ENCODE results near the gene ZBTB7B.

ZBTB7B gene

DNA sequence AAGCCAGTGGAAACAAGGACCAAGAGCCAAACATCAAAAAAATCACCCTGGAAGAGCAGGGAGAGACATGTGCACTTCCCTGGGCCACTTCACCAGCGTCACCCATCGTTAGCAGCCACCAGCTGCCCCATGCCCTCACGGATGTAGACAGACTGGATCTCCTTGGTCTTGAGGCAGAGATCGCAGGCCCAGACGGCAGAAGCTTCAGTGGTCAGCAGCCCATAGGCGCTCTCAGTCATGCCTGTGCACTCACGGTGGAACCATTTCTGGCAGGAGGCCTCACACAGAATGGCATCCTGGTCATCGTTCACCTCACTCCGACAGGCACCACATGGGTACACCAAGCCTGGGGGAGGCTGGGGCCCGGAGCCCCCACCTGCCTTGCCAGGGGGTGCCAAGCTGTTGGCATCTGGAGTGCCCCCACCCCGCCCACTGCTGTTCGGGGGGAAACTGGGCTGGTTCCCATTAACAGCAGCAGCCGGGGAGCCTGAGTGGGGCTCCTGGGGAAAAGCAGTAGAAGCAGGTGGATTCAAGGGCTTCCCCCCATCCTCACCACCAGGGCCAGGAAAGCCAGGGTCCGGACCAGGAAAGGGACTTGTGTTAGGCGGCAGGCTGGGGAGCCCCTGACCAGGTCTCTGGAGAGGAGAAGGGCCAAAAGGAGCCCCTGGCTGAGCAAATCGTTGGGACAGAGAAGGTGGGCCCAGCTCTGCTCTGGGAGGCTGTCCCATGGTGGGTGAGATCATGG lies 43.7 kb upstream of the ZBTB7B start:
- Histone ChIP-seq H3K9ac (no peak overlapping the region), H3K4me1 (peaks cover 73% of the 10 kb centered on the region), H3K27ac (peak overlapping the region; percentile 32; the same call in 1 of the 2 replicates), H4K20me1 (peaks cover 21% of the 10 kb centered on the region), H3K4me2 (peak overlapping the region; percentile 3; the same call in 1 of the 2 replicates), H3K27me3 (no peaks in the 10 kb centered on the region), H3K9me3 (no peaks in the 10 kb centered on the region), H3K36me3 (peaks cover 35% of the 10 kb centered on the region), H3K4me3 (no peak overlapping the region)
- no peak for TF ChIP-seq Cebpa-rat (IDR thresholded peaks at IDR 0.05)

DNA sequence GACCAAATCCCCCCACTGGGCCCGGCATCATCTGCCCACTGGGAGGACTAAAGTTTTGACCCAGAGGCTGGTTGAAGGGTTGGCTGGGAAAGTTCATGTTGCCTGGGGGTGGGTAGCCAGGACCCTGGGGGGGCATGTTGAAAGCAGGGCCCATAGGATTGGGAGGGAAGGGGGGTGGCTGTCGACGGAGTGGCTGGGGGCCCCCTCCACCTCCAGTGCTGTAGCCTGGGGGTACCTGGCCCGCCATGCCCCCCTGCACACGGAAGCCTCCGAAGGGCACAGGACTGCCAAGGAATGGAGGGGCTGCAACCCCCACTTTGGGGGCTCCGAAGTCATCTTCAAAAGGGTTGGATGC lies 43.2 kb upstream of the ZBTB7B start:
- peaks cover 73% of the 10 kb centered on the region for H3K4me1 ChIP-seq
- no peak for TF ChIP-seq Cebpa-rat (IDR thresholded peaks at IDR 0.05)

DNA sequence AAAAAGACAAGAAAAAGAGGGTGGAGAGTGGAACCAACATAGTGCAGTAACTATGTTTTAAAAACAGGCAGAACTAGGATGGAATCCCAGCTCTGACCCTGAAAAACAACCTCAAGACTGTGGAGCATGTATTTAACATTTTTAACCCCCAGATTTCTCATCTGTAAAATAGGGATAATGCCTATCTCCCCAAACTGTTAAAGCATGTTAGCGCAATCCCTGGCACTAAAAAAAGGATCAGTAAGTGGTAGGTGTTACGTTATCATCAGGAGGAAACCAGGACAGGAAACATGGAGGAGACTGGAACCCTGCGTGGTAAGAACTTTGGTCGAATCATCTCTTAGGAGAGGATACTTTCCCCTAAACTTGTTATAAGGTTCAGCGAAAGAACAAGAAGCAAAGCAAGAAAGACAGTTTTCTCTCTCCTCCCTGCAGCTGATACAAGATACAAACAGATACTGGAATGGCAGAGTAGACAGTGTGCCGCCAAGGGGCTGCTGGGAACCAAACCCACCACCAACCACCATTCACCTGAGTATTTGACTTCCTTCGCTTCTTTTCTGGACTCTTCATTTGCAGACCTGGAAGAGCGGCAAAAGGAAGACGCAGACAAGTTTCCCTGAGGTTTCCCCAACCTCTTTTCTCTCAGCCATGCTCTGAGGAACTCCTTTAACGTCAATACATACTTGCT lies 42.0 kb upstream of the ZBTB7B start:
- peak overlapping the region; percentile 92 for H3K4me2 ChIP-seq
- peak overlapping the region; percentile 98 for H3K27ac ChIP-seq
- H3K27me3 ChIP-seq: no peaks in the 10 kb centered on the region
- peak overlapping the region; percentile 97 for H3K9ac ChIP-seq
- peaks cover 9% of the 10 kb centered on the region; the same call in 1 of the 2 replicates for H4K20me1 ChIP-seq
- H3K9me3 ChIP-seq: no peaks in the 10 kb centered on the region
- peaks cover 53% of the 10 kb centered on the region for H3K36me3 ChIP-seq
- H3K4me1 ChIP-seq: peaks cover 69% of the 10 kb centered on the region
- TF ChIP-seq Cebpa-rat (IDR thresholded peaks at IDR 0.05): no peak
- peak overlapping the region; percentile 86 for H3K4me3 ChIP-seq

More for the DNA sequence above, 43.2 kb upstream of the ZBTB7B start:
- Histone ChIP-seq H3K36me3 (peaks cover 41% of the 10 kb centered on the region), H3K4me2 (peak overlapping the region; percentile 39), H3K9me3 (no peaks in the 10 kb centered on the region), H3K4me3 (no peak overlapping the region), H3K27me3 (no peaks in the 10 kb centered on the region), H3K9ac (no peak overlapping the region), H3K27ac (0 out of 2 replicates have a peak overlapping the region, but pooled peaks have one; percentile 32), H4K20me1 (peaks cover 16% of the 10 kb centered on the region; the same call in 1 of the 2 replicates)

DNA sequence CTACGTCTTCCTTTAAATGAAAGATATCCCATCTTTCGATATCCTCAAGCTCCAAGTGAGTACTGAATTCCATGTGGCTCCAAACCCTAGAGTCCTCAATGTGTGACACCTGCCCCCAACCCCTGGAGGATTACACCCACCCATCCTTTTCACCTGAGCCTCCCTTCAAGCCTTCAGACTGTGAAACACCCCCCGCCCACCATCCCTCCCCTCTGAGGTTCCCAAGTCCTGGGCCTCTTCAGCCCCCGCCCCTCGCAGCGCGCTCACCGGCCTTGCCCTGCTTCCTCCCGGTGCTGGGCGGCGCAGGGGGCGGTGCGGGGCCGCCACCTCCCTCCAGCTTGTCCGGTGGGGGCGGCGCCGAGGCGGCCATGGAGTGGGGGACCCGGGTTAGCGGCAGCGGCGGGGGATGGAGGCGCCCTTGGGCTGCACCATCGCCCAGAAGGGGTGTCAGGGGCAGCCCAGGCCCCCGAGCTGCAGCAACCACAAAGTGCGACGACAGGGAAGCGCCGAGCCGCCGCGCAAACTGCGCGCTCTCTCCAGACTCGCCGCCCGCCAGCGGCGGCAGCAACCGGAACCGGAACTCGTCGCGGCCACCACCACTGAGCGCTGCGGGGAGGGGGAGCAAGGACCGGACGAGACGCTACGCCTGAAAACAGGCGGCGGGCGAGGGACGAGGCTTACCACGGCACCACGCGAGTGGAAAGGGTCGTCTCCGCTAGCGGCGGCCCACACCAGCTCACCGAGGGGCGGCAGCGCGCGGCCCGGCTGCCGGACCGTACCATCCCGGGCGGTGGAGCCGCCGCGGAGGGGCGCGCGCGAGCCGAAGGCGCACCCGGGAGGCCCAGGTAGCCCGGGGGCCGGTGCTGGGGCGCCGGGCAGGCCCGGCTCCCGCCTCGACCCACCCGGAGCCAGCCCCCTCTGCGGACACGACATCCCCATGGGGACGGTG lies 41.1 kb upstream of the ZBTB7B start, which contains the start of gene PYGO2:
PYGO2 (minus strand) TSS at position 576 of the 949 bp plus-strand sequence; CDS start at position 370, 206 bp downstream.
- Histone ChIP-seq H3K27ac (peak within 1 kb of the TSS; percentile 98), H3K4me3 (peak within 1 kb of the TSS; percentile 86), H3K4me1 (peaks cover 65% of the 10 kb centered on the region), H3K27me3 (no peaks in the 10 kb centered on the region), H4K20me1 (peaks cover 9% of the 10 kb centered on the region; the same call in 1 of the 2 replicates), H3K36me3 (peaks cover 62% of the 10 kb centered on the region), H3K4me2 (peak within 1 kb of the TSS; percentile 92), H3K9me3 (no peaks in the 10 kb centered on the region), H3K9ac (peak within 1 kb of the TSS; percentile 97)
- TF ChIP-seq Cebpa-rat (IDR thresholded peaks at IDR 0.05): no peak

DNA sequence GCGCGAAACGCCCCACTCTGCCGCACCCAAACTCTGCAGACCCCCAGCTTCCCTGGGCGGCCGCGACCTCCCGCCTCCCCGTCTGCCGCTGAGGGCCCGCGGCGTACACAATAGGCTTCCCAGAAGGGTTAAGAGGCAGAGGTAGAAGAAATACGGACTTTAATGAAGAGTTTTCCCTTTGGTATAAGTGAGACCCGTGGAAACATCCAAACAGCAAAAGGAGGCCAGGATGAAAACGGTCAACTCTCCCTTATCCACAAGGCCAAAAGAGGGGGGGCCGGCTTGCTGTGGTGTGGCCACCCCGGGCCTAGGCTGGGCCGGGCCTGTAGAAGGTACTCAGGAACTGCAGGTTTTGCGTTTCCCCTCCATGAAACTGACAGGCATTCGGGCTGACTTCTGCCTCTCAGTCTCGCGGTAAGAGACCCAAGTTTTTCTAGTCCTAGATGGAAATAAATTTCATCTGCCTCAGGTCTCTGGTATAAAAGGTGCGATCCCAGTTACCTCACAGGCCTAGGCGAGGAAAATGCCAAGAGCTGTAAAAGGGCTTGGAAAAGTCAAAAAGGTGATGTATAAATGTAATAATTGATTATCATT lies 40.3 kb upstream of the ZBTB7B start:
- Histone ChIP-seq H4K20me1 (peaks cover 9% of the 10 kb centered on the region; the same call in 1 of the 2 replicates), H3K4me3 (peak overlapping the region; percentile 86), H3K27ac (peak overlapping the region; percentile 98), H3K4me1 (peaks cover 58% of the 10 kb centered on the region), H3K9ac (peak overlapping the region; percentile 97), H3K9me3 (no peaks in the 10 kb centered on the region), H3K4me2 (peak overlapping the region; percentile 92), H3K36me3 (peaks cover 69% of the 10 kb centered on the region), H3K27me3 (no peaks in the 10 kb centered on the region)
- no peak for TF ChIP-seq Cebpa-rat (IDR thresholded peaks at IDR 0.05)

DNA sequence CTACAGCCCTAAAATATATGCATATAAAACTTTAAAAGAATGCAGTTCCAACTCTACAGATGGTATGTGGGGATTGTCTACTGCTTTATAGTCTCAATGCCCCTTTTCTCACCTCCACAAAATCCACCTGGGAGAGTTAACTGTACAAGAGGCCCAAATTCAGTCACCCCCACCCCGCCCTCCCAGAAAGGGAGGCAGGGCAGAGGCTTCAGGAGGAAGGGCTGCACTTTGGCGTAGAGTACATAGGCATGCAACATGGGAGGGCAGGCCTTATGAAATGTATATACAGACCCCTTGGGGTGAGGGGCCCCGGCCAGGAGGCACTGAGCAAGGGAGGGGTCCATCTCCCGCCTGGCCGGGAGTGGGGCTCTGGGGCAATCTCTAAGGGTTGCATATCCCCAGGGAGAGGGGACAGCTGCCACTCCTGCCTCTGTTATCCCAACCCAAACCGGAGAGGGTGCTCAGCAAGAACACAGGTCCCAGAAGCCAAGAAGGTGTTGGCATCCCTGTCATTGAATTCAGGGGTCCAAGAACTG lies 39.7 kb upstream of the ZBTB7B start:
- Histone ChIP-seq H3K9me3 (no peaks in the 10 kb centered on the region), H3K4me1 (peaks cover 58% of the 10 kb centered on the region), H3K27ac (peak overlapping the region; percentile 98), H3K4me3 (peak overlapping the region; percentile 86), H3K9ac (peak overlapping the region; percentile 97), H3K4me2 (peak overlapping the region; percentile 92), H4K20me1 (peaks cover 9% of the 10 kb centered on the region; the same call in 1 of the 2 replicates), H3K36me3 (peaks cover 70% of the 10 kb centered on the region), H3K27me3 (no peaks in the 10 kb centered on the region)
- TF ChIP-seq Cebpa-rat (IDR thresholded peaks at IDR 0.05): no peak

DNA sequence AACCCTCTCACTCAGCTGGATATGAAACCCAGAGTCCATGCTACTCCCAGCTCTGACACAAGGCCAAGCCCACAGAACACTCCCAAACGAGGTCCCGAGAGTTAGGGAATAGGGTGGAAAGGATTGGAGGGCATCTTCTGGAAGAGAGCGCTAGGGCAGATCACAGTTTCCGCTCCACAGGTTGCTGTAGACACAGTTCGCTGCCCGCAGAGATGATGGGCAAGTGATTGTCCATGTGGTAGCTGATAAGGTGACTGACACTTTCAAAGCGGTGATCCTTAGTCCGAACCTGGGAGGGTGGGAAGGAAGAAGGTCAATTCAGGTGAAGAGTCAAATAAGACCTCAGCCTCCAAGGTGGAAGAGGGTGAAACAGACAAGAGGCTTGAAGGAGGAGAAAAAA lies 39.0 kb upstream of the ZBTB7B start:
- peaks cover 59% of the 10 kb centered on the region for H3K4me1 ChIP-seq
- H3K27me3 ChIP-seq: no peaks in the 10 kb centered on the region
- H4K20me1 ChIP-seq: peaks cover 11% of the 10 kb centered on the region; the same call in 1 of the 2 replicates
- TF ChIP-seq Cebpa-rat (IDR thresholded peaks at IDR 0.05): no peak
- H3K9me3 ChIP-seq: no peaks in the 10 kb centered on the region
- peak overlapping the region; percentile 92 for H3K4me2 ChIP-seq
- peaks cover 70% of the 10 kb centered on the region for H3K36me3 ChIP-seq
- H3K27ac ChIP-seq: peak overlapping the region; percentile 4; the same call in 1 of the 2 replicates
- H3K9ac ChIP-seq: peak overlapping the region; percentile 40
- no peak overlapping the region for H3K4me3 ChIP-seq

DNA sequence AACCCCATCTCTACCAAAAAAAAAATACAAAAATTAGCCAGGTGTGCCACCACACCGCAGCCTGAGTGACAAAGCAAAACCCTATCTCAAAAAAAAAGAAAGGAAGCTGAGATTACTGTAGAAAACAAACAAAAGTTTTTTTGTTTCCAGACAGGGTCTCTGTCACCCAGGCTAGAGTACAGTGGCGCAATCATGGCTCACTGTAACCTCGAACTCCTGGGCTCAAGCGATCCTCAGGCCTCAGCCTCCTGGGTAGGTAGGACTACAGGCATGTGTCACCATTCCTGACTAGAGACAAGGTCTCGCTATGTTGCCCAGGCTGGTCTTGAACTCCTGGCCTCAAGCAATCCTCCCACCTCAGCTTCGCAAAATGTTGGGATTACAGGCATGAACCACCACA lies 38.2 kb upstream of the ZBTB7B start:
- Histone ChIP-seq H3K27me3 (no peaks in the 10 kb centered on the region), H3K9me3 (no peaks in the 10 kb centered on the region), H4K20me1 (peaks cover 18% of the 10 kb centered on the region; the same call in 1 of the 2 replicates), H3K36me3 (peaks cover 70% of the 10 kb centered on the region), H3K9ac (peak overlapping the region; percentile 40; the same call in 1 of the 2 replicates), H3K27ac (no peak overlapping the region), H3K4me2 (peak overlapping the region; percentile 92), H3K4me3 (no peak overlapping the region), H3K4me1 (peaks cover 59% of the 10 kb centered on the region)
- TF ChIP-seq Cebpa-rat (IDR thresholded peaks at IDR 0.05): no peak

Data from BLaER1 (cell line).